Epithelial cell of esophagus (primary cell): ENCODE results near the gene SPATA32.

Experiments
- DNase-seq: peaks from one replicate; pipeline ENCODE4 v3.0.0; 2010; ENCODE audit warnings: low read depth
- H3K4me3 ChIP-seq: 2 replicates; pipeline ENCODE4 v1.5.1; 2011; ENCODE audit warnings: mild to moderate bottlenecking, low read length, control low read depth
- CTCF ChIP-seq: IDR thresholded peaks from 2 replicates; pipeline ENCODE4 v1.5.1; 2011; ENCODE audit warnings: low read depth, mild to moderate bottlenecking, low read length, control low read depth, inconsistent platforms; ENCODE audit not compliant: insufficient read depth; ENCODE audit errors: missing control alignments

The SPATA32 gene

GRCh38 chr17:45261577-45262515, at the start of gene SPATA32:
Gene SPATA32, minus strand, starts transcription at chr17:45262094. Its CDS starts 78 bp downstream, at chr17:45262016.
- DNase-seq: peak; percentile 61
- peak within 1 kb of the TSS; percentile 53 for H3K4me3 ChIP-seq
- no peak for TF ChIP-seq CTCF

- TF ChIP-seq CTCF: no peak
- H3K4me3 ChIP-seq: no peak overlapping the region
- no peak for DNase-seq
Measured at GRCh38 chr17:45311401-45311759, 49.5 kb upstream of the SPATA32 start.

- TF ChIP-seq CTCF: no peak
- H3K4me3 ChIP-seq: no peak overlapping the region
- no peak for DNase-seq
Measured at GRCh38 chr17:45310380-45311324, 48.8 kb upstream of the SPATA32 start.

- TF ChIP-seq CTCF: no peak
- H3K4me3 ChIP-seq: no peak overlapping the region
- DNase-seq: no peak
Measured at GRCh38 chr17:45309400-45309799, 47.5 kb upstream of the SPATA32 start.

GRCh38 chr17:45308840-45309239, 46.9 kb upstream of the SPATA32 start:
- no peak for DNase-seq
- no peak for TF ChIP-seq CTCF
- no peak overlapping the region for H3K4me3 ChIP-seq

GRCh38 chr17:45308016-45308365, 46.1 kb upstream of the SPATA32 start:
- TF ChIP-seq CTCF: no peak
- no peak for DNase-seq
- no peak overlapping the region for H3K4me3 ChIP-seq
